GM18519 (cell line): Measurements from ENCODE around the gene SLC6A17.

Source experiments
- ATAC-seq: cut with Tn5 transposase; IDR thresholded peaks from one replicate; pipeline ENCODE4 v1.9.1; 2021; ENCODE audit warnings: mild to moderate bottlenecking, moderate library complexity; ENCODE audit not compliant: unreplicated experiment, low FRiP score

SLC6A17 gene

DNA sequence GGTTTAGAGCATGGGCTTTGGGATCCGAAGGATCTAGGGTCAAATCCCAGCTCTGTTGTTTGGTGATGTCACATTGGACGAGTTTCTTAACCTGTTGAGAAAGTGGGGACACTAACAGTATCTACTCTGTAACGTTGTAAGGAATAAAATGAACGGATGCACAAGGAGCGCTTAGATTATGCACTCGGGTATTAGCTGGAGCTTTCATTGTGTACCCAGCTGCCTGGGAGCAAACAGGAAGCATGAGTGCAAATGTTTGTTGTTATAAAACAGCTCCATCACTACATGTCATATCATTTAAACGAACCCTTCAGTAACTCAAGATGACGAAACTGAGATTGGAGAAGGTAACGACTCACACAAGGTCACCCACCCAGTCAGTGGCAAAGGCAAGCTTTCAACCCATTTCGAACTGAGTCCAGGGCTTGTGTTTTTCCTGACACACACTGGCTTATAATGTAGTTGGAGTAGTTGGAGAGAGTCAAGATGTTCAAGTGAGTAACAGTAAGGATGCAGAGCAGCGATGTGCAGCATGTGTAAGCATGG is 16.2 kb upstream of the SLC6A17 start:
- no peak for ATAC-seq

DNA sequence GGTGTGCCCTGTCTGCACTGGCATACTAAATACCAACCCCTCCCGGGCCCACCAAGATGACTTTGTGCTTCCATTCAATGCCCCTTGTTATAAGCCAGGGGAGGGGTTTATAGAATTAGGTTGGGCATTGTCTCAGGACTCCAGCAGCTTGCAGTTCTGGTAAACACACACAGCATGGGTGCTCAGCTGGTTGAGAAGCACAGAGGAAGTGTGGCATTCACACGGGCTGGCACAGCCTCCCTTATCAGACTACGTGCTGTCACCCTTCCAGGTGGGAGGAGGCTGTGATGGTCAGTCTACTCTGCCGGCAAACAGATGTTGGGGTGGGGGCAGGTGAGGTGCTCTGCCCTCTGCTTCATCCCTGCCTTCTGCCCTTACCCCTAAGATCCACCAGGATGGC is 15.0 kb upstream of the SLC6A17 start:
- ATAC-seq: no peak

DNA sequence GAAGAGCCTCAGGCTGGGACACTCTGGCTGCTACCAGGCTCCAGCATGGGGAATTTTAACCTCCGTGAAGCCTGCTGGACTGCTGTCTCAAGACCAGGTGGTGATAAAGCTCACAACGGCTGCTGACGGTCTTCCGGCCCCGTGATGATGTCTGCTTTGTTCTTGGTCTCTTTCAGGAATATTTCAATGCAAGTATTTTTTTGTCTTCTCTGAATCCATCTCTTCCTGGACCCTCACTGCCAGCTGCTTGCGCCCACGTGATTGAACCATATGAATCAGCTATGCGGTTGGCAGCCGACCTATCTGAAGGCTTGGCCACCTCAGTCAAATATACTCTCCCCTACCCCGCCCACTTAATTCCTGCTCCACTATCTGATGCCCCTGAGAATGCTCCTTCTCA is 14.6 kb upstream of the SLC6A17 start:
- ATAC-seq: no peak

DNA sequence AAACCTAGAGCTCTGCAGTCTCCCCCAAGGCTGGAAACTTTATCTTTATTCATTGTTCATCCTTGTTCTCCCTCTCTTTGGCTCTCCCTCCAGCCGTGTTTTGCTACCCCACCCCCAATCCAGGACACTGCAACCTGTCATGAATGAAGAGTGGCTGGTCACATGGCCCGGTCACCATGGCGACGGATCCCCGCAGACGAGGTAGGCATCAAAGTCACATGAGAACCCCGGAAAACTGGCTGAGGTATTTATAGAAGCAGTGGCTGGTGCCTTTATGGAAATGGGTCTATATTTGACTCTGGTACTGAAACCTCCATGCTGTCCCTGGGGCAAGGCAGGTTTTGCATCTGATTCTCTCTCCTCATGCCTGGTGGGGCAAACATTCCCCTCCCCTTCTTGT is 13.4 kb upstream of the SLC6A17 start:
- ATAC-seq: no peak

DNA sequence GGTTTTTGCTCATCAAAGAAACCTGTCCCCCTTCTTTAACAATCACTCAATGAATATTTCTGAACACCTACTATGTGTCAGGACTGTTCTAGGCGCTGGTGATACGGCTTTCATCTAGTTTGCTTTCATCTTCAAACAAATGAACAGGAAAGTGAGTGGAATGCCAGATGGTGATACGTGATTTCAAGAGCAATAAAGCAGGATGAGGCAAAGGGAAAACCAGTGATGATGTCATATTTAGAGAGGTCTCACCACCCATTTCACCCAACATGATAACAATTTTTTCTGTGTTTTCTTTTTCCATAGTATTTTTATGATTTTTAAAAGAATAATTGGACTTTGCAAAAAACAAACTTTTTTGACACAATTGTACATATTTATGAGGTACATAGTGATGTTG is 11.3 kb upstream of the SLC6A17 start:
- no peak for ATAC-seq

DNA sequence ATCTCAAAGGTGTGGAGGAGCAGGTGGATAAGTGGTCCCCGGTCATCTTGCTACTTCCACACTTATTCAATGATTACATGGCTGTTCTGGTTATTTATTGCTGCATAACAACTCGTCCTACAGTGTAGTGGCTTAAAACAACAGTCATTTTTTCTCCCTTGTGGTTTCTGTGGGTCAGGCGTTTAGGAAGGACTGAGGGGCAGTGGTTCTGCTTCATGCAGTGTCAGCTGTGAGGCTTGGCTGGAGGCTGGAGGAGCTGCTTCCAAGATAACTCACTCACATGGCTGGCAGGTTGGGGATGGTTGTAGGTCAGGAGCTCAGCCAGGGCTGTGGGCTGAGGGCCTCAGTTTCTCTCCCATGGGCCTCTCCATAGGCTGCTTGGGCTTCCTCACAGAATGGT is 5.9 kb upstream of the SLC6A17 start:
- ATAC-seq: no peak

DNA sequence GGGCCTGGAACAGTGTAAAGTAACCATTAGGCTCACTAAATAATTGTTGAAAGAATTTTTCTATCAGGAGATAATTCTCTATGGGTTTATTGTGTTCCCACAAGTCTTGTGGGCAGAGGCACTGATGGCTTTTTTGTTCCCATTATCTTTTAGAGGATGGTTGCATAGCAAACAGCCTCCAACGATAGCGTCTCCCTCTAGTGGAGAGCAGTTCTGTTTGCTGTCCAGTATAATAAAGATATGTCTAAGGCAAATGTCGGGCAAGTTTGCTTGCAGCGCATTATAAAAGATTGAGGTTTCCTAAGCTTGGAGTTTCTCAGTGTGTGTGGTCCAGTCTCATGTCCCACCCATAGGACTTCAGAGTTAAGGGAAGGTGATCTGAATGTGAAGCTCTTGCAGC is 1.3 kb upstream of the SLC6A17 start:
- ATAC-seq: no peak

DNA sequence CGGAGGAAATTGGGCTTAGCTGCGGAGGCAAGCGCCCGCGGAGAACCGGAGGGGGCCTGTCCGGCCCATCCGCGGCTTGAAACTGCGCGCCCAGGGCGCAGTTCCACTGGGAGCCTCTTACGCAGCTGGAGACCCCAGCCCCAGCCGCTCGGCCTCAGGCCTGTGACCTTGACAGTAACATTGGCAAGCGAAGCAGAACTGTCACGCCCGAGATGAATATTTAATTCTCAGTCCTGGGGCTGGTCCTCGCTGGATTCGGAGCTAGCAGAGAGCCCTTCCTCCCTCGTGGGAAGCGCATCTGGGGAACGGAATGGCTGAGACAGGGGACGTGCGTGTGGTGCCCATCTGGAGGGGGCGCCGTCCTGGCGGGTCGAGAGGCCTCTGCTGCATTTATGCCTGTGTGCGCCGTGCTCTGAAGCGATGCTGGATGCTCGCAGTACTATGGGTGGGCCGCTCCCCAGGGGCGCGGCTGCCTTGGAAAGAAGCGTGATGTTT is 928 bp downstream of the SLC6A17 start:
- no peak for ATAC-seq

DNA sequence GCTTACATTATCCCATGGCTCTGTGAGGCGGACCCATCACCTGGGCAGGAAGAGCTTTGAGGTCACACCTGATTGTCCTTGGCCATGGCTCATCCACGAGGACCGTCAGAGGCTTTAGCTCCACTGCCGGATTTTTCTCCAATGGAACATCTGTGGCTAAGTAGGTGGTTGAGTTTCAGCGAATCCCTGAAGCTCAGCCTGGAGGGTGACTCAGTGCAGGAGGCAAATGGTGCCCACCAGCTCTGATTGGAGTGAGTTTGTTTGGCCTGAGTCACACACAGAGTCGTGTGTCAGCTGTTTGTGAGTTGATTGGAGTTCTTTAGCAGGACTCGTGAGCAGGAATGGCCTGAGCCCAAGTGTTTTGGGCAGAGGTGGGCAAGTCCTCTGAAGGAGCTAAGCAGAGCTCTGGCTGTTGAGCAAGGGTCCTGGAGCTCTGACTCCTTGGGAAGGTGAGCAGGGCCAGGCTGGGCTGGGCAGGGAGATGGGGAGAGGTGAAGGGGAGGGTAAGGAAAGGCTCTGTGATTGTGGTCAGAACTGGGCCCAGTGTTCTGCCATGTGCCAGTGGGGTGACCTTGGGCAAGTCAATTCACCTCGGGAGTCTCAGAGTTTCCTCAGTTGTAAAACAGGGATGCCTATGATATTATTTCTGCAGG is 2.0 kb downstream of the SLC6A17 start:
- ATAC-seq: no peak

DNA sequence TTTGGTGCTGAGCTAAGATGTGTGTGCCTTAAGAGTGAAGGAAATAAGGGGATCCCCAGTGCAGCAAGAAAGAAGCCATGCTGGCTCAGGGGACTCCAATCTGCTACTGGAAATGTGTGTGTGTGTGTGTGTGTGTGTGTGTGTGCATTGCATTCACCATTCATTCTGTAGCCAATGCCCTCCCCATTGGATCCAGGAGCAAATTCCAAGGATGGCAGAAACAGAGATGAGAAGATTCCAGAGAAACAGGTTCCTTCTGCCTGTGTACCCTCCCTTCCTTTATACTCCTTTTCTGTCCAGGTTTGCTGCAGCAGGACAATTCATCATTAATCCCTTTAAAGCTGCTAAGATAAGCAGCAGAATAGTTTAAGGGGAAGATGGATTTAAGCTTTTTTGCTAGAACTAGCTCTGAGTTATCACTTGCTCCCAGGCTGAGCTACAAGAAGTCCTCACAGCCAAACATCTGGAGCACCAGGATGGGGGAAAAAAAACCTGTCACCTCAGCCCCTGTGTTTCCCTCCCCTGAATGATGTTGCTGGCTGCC is 3.2 kb downstream of the SLC6A17 start:
- no peak for ATAC-seq

DNA sequence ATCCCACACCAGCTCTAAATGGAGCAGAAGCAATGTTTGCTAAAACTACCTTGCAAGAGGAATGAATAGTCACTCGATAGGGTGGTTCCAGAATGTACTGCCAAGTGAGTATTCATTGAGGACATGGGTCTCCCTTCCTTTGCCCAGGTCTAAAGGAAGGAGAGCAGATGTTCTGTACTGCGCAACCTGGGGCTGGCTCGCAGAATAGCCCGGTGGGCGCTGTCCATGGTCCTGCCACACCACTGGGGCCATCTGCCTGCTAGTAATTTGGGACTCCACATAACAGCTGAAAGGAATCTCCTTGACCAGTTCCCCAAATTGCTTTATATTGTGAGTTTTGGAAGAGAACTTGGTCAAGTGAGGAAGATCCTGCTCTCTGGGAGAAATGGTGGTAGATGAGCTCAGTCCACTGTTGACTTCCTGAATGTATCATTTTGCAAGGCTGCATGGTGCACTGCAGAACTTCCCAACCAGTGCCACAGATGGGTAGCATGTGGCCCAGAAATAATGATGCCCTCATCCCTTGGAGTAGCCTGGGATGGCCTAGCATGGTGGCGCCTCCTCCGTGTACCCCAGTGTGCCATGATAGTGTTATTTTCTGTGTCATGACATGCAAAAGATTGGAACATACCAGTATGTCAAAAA is 5.7 kb downstream of the SLC6A17 start:
- no peak for ATAC-seq

DNA sequence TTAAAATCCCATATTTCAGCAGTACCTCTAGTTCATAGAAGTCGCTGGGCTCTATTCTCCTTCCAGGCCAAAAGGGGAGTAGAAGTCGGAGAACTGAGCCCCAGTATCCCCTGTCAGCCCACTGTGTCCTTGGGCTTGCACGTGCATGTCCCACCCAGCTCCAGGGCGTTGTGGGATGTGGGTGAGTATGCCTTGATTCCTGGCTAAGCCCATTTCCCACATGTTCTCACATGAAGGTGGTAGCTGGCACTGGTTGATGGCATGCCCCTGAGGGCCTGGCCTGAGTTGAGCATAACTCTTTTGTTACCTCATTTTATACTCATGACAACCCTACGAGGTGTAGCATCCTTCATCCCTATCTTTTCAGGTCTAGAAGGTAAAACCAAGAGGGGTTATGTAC is 8.0 kb downstream of the SLC6A17 start:
- no peak for ATAC-seq

DNA sequence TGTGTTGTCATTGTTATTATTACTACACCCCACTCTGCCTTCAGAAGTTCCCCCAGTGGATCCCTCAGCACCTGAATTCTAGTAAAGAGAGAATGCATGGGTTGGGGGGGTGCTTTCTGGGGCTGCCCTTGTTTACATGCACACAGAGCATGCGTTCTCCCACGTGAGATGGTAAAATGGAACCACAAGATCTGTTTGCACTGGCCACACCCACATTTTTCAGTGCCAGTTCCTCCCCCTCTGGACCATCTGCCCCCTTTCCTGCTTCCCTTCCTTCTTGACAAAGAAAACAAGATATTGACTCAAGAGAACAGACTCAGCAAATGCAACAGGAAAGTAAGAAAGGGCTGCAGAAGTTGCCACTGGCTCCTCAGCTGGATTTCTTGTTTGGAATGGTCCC is 8.9 kb downstream of the SLC6A17 start:
- ATAC-seq: no peak

DNA sequence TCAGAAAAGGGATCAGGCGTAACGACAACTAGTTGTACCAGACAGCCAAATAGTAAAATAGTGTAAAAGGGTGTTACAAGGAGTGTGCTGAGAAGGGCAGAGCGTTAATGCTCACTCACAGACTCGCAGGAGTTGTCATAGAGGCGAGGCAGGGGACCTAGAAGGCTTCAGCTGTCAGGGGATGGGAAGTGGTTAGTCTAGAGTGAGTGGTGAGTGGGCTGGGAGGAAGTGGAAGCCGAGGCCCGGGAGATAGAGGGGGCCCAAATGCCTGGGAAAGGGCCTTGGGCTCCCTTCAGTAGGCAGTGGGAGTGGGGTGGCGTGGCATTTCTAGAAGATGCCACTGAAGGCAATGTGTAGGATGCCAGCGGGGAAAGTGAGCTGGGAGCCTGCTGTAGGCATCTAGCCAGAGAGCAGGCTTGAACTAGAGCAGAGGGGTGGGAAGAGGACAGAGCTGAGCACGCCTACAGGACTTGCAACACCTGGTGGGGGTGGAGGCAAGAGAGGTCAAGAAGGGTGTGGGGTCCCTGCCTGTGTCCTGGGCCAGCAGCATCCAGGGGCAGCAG is 10.3 kb downstream of the SLC6A17 start:
- ATAC-seq: no peak

DNA sequence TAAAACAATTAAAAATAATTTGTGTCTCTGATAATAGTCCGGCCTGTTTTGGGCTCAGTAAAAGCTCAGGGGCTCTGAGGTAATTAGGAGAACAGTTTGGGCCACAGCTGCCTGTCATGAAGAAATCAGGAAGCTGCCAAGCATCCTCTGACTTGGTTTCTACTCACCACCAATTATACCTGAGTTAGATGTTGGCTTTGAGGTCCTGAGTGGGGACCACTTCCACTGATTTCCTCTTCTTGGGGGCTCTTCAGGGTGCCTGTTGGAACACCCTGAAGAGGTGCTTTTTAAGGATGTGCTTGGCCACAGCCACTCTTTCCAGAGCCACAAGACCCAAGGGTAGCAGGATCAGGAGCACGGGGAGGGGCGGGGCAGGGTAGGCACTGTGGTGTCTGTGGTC is 10.9 kb downstream of the SLC6A17 start:
- no peak for ATAC-seq

DNA sequence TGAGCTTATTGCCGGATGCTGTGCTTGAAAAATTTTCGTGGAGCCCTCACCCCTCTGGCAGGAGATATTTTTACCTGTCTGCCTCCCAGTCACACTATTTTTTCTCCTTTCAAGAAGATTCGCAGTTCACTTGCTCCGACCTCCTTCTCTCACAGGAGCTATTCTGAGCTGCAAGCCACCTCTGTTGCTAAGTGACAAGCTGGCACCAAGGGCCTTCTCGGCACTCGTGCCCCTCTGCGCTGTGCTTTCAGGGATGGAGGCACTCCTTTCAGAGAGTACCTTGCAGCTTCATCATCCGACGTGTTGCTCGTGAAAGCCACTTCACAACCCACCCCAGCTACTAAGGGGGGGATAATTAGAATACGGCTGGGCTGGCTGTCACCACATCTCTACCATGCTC is 11.6 kb downstream of the SLC6A17 start:
- no peak for ATAC-seq

DNA sequence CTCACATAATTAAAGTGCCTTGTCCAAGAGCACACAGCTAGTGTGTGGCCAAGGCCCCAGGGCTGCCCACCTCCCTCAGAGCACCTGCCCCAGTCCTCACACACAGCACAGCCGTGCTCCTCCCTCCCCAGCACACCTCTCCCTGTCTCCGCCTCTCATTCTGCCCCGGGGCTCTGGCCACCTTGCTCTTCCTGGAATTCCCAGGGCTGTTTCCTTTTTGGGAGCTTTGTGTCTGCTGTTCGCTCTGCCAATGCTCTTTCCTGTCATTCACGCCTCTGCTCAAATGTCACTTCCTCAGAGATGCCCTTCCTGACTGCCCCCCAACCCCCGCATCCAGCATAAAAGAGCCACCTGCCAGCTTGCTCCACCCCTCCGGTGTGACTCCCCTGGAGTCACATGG is 13.3 kb downstream of the SLC6A17 start:
- ATAC-seq: no peak

DNA sequence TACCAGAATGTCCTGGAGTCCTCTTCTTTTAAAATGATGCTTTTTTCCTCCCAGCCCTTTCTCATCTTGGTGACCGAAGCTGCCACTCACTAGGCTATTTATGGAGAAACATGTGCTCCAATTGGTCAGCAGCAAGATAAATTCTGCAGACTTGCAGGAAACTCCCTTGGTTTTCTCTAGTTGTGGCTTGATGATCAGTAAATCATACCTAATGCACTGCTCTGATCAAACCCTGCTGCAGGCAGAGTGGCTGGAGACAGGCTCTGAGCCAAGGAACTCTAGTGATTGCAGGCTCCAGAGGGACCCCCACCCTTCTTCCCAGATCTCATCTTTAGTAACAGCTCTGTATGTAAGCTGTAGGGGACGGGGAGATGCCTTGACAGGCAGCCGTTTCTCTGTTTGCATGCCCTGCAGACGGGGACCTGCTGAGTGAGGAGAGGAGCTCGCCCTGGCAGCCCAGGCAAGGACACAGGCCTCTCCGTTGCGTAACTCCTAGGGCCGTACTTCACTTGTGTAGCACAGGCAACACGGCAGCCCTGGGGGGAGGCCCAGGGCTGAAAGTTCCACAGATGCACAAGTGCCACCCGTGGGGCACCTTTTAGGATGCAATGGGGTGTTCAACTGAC is 14.5 kb downstream of the SLC6A17 start:
- ATAC-seq: no peak

DNA sequence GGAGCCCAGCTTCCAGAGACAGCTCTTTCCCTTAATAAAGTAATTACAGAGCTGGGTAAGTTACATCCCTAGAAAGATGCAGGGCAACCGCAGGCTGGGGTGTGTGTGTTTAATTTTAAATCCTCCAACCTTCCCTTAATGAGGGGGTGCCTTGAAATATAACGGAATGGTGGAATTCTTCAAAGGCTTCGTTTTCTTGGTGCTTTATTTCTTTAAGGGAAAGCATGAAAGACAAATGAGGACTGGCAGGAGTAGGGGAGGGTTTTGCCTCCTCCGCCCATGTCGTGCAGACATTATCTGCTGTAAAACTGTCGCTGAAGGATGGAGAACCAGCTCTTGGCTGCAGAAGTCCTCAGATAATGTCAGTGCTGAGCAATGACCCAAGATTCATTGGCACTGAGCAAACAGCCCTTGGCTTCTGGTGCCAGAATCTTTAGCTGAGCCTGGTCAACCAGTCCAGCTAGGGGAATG is 15.5 kb downstream of the SLC6A17 start:
- ATAC-seq: no peak

DNA sequence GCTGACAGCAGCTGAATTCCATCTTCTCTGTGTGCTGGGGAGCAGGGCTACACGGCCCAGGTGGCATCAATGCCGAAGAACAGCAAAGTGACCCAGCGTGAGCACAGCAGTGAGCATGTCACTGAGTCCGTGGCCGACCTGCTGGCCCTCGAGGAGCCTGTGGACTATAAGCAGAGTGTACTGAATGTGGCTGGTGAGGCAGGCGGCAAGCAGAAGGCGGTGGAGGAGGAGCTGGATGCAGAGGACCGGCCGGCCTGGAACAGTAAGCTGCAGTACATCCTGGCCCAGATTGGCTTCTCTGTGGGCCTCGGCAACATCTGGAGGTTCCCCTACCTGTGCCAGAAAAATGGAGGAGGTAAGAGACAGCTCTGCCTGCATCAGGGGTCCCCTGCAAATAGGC is 16.6 kb downstream of the SLC6A17 start:
- no peak for ATAC-seq
